ENCODE data around the gene MAP3K7CL.
"Not testable (repeated sequence)": the region's sequence is repeated elsewhere in the genome, so short reads cannot be mapped to it uniquely, and the experiment has no call there.

MAP3K7CL gene

GRCh38 chr21:29135481-29135880, 5.0 kb downstream of the MAP3K7CL start:
- no peak for DNase-seq

DNA sequence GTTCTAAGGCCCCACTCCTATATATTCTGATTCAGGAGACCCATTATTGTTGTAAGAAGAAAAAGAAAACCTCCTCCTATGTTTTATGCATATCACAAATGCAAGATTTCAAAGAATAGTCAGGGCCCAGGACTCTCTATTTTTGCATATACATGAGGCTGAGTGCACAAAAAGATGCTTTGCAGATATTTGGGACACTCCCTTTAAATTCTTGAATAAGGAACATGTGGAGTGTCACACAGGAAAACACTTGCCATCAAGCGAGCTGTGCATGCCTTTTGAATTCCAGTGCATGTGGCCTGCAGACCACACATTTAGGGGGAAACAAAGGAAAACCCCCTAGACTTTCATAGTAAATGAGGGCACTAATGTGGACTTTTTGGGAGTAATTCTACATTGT, 5.6 kb downstream of the MAP3K7CL start:
- no peak for DNase-seq

GRCh38 chr21:29144736-29145353, 14.4 kb downstream of the MAP3K7CL start:
- no peak for DNase-seq

DNA sequence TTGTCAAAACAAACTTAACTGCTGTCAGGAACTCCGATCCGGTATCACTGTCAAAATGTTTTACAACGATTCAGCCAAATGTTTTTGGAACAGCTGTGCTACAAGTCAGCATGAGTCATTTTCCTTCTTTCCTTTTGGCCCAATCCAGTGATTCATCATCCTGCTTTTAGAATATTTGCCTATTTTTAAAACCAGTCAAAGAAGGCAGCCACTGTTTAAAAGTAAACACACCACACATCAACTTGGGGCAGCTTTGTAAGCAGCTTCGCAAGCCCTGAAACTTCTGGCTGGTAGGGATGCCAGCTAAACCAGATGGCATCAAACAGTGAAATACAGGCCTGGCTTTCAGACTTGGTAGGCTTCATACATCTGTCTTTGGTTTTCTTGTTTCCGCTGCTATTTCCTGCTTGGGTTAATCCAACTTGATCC, 14.9 kb downstream of the MAP3K7CL start:
- no peak for DNase-seq

DNA sequence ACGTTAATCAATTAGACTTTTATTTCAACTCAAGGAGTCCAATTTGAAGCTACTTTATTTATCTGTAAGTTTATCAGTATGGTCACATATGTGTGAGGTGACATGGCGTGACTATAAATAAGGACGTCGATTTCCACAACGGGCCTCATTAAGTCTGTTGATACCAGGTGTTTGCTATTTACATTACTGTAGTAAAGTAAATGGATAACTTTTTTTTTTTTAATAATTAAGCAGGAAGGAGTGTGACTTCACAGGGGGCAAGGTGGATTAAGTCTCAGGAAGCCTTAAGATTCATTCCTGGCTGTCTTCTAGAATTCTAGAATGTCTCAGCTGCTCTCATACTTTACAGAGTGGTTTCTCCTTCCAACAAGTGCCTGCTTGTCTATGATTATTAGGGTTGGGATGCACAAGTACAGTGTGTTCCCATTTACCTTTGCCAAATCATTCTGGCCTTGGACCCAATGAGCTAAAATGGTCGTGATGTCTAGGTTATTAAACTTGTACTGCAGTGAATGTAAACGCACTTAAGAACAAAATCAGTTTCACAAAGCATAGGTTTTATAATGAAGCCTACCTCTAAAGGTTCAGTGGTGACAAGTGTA, 15.5 kb downstream of the MAP3K7CL start:
- no peak for DNase-seq

DNA sequence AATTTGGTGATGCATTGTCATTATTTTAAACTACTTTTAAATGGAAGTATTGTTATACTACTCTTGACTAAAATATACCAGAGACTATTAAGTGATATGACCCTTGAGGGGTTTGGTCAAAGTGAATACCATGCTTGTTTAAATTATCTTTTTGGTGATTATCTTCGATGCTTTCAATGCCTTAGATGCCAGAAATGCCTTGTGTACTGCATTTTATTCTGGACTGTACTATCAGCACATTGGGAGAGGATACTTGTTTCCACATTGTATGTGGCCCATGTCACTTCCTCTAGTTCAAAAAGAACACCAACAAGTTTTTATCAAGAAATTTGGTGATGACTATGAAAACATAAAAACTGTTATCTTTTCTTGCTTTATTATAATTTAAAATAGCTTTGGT, 16.3 kb downstream of the MAP3K7CL start:
- no peak for DNase-seq

- DNase-seq: no peak
Observed at GRCh38 chr21:29148530-29148929, 18.1 kb downstream of the MAP3K7CL start.

DNA sequence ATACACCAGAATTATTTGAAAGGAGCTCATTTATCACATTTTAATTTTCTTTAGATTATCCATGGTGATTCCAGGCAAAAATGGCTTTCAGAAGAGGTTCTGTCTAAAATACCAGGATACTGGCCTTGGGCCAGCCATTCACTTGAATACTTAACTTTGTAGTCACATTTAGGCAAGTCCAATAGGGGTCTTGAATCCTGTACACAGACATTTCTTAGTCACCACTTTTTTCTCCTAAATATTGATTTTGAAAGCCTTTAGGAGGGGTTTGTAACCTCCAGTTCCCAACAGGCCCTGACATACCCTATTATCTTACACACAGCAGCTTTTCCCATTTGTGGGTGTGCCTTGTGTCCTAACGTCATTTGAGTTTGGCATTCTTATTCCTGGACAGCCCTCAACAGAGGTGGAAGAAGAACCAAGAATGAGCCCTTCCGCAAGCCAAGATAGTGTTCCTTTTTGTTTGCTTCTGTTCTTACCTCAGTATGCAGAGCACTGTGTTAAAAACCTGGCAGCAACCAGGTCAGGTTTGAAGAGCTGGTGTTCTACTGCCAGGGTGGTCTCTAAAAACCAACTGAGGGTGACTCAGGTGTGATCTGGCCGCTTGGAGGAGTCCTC, 19.5 kb downstream of the MAP3K7CL start:
- no peak for DNase-seq

- no peak for DNase-seq
Observed at GRCh38 chr21:29151931-29152330, 21.5 kb downstream of the MAP3K7CL start.

GRCh38 chr21:29152916-29153315, 22.5 kb downstream of the MAP3K7CL start:
- no peak for DNase-seq

GRCh38 chr21:29154270-29154669, 23.8 kb downstream of the MAP3K7CL start:
- no peak for DNase-seq

GRCh38 chr21:29155118-29155932, 24.9 kb downstream of the MAP3K7CL start:
- no peak for DNase-seq

GRCh38 chr21:29155933-29156260, 25.5 kb downstream of the MAP3K7CL start:
- DNase-seq: no peak

- DNase-seq: no peak
Observed at GRCh38 chr21:29157080-29157479, 26.6 kb downstream of the MAP3K7CL start.

- no peak for DNase-seq
Observed at GRCh38 chr21:29159842-29160241, 29.4 kb downstream of the MAP3K7CL start.

GRCh38 chr21:29162825-29163224, 32.4 kb downstream of the MAP3K7CL start:
- DNase-seq: not testable (repeated sequence)

GRCh38 chr21:29163341-29164115, 33.1 kb downstream of the MAP3K7CL start:
- no peak for DNase-seq

DNA sequence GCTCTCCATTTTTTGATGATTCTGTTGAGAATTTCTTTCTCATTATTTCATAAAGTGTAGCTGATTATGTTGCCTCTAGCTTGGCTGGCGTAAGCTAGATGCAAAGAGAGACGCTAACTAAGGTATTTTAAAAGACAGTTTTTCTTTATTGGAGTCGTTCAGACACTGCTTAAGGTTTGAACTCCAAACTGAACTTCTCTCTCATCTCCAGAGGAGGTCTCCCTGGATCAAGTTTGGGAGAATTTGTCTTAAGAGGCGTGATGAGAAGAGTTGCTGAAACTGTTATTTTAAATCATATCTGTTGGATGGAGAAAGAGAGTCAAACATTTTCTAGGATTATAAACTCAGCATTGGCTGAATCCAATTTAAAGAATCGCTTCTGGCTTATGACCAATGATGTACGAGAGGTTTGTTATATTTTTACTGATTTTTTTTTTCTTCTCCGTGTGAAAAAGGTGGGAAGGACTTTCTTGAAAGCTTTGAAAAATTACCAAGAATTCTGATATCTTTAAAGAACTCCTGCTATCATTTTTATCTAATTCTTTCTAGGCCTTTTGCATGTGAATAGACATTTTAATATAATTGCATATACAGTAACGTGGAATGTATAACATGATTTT, 34.0 kb downstream of the MAP3K7CL start:
- DNase-seq: peak; percentile 22

DNA sequence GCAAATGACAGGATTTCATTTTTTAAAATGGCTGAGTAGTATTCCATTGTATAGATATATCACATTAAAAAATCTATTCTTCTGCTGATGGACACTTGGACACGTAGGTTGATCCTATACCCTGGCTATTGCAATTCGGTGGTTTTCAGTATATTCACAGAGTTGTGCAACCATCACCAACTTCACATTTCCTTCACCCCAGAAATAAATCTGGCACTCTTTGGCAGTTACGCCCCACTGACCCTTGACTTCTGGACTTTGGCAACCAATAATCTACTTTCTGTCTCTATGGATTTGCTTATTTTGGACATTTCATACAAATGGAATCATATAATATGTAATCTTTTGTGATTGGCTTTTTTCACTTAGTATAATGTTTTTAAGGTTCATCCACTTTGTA, 35.9 kb downstream of the MAP3K7CL start:
- DNase-seq: no peak

- DNase-seq: no peak
Observed at GRCh38 chr21:29166853-29167252, 36.4 kb downstream of the MAP3K7CL start.

GRCh38 chr21:29167481-29167880, 37.0 kb downstream of the MAP3K7CL start:
- not testable (repeated sequence) for DNase-seq

- no peak for DNase-seq
Observed at GRCh38 chr21:29168891-29169315, 38.5 kb downstream of the MAP3K7CL start.

Data from CD4-positive, alpha-beta T cell treated with Interleukin-4 for 4 hours (primary cell).